IMR-90 (cell line): ENCODE data around the gene OPALIN. TPM values are rescaled to one million over a fixed set of nuclear protein-coding genes. Genes with fewer than 3 reads are reported as not detected.

Experiments used
- ATAC-seq: fragments of 200-7000 bp; cut with Tn5 transposase; 2 replicates; pipeline ENCODE4 v1.9.1; 2020; ENCODE audit warnings: low read depth, mild to moderate bottlenecking, moderate library complexity
- BruUV-seq: library from RNA; stranded (reverse); fragments of 400-500 nt; replicated peaks from 2 replicates; lab custom pipeline; 2021; lab: Mats Ljungman, UMichigan
- CTCF ChIA-PET: fragments of 300-600 bp; formaldehyde crosslinking; extraction: SDS; loops from one replicate; lab custom pipeline; 2021; ENCODE audit warnings: antibody characterized with exemption; lab: Yijun Ruan, JAX
- POLR2A ChIA-PET: fragments of 300-600 bp; sonication (Branson Sonifier 250); formaldehyde crosslinking; loops from one replicate; lab custom pipeline; 2022; ENCODE audit warnings: antibody characterized with exemption; ENCODE audit not compliant: unreplicated experiment; lab: Charles Lee
- DNase-seq: peaks from one replicate; pipeline ENCODE4 v3.0.0; 2013
- H2AFZ ChIP-seq: replicated peaks from 2 replicates; pipeline ENCODE3; 2013; ENCODE audit warnings: low read length, mild to moderate bottlenecking; ENCODE audit not compliant: poor library complexity
- H2AK5ac ChIP-seq: 2 replicates; pipeline ENCODE4 v1.6.1; 2013; ENCODE audit warnings: low read depth, low read length, inconsistent platforms
- H2AK9ac ChIP-seq: replicated peaks from 2 replicates; pipeline ENCODE3; 2013; ENCODE audit warnings: mild to moderate bottlenecking, low read depth, low read length, moderate library complexity; ENCODE audit not compliant: poor library complexity
- H2BK120ac ChIP-seq: 2 replicates; pipeline ENCODE4 v1.6.1; 2013; ENCODE audit warnings: low read depth, low read length, inconsistent platforms
- H2BK15ac ChIP-seq: 3 replicates; pipeline ENCODE4 v1.6.1; 2013; ENCODE audit warnings: low read depth, low read length, inconsistent platforms
- H2BK20ac ChIP-seq: 2 replicates; pipeline ENCODE4 v1.6.1; 2013; ENCODE audit warnings: low read depth, mild to moderate bottlenecking, inconsistent platforms, low read length, moderate library complexity
- H2BK5ac ChIP-seq: 2 replicates; pipeline ENCODE4 v1.6.1; 2013; ENCODE audit warnings: mild to moderate bottlenecking, low read depth, low read length, inconsistent platforms; ENCODE audit not compliant: poor library complexity, severe bottlenecking
- H3K14ac ChIP-seq: replicated peaks from 2 replicates; pipeline ENCODE4 v1.6.1; 2013; ENCODE audit warnings: low read depth, low read length, inconsistent platforms
- H3K18ac ChIP-seq: 2 replicates; pipeline ENCODE4 v1.6.1; 2013; ENCODE audit warnings: low read depth, low read length, control low read depth
- H3K23ac ChIP-seq: 2 replicates; pipeline ENCODE4 v1.6.1; 2013; ENCODE audit warnings: low read depth, low read length, inconsistent platforms
- H3K27ac ChIP-seq: 2 replicates; pipeline ENCODE4 v1.5.1; 2013; ENCODE audit warnings: mild to moderate bottlenecking, control low read depth, low read length; ENCODE audit not compliant: insufficient read depth
- H3K27me3 ChIP-seq: 2 replicates; pipeline ENCODE4 v1.6.1; 2013; ENCODE audit warnings: low read length; ENCODE audit not compliant: control insufficient read depth, insufficient read depth
- H3K36me3 ChIP-seq: 2 replicates; pipeline ENCODE4 v1.6.1; 2013; ENCODE audit warnings: low read length, mixed read lengths; ENCODE audit not compliant: control insufficient read depth, insufficient read depth
- H3K4ac ChIP-seq: 2 replicates; pipeline ENCODE4 v1.6.1; 2013; ENCODE audit warnings: low read depth, low read length, inconsistent platforms
- H3K4me1 ChIP-seq: 2 replicates; pipeline ENCODE4 v1.6.1; 2013; ENCODE audit warnings: low read length, mixed read lengths; ENCODE audit not compliant: control insufficient read depth, insufficient read depth
- H3K4me2 ChIP-seq: 2 replicates; pipeline ENCODE4 v1.6.1; 2013; ENCODE audit warnings: low read depth, mild to moderate bottlenecking, control low read depth, low read length, moderate library complexity
- H3K4me3 ChIP-seq: 2 replicates; pipeline ENCODE4 v1.5.1; 2013; ENCODE audit warnings: low read depth, mild to moderate bottlenecking, control low read depth, low read length, moderate library complexity; ENCODE audit not compliant: insufficient read depth
- H3K56ac ChIP-seq: 2 replicates; pipeline ENCODE4 v1.6.1; 2013; ENCODE audit warnings: low read length, inconsistent platforms; ENCODE audit not compliant: insufficient read depth; ENCODE audit errors: extremely low read depth
- H3K79me1 ChIP-seq, 2 experiments: 2 replicates each; pipeline ENCODE4 v1.6.1; 2013; ENCODE audit warnings: low read length in 2 of 2, inconsistent platforms in 1 of 2, low read depth in 1 of 2
- H3K9ac ChIP-seq: 2 replicates; pipeline ENCODE4 v1.6.1; 2013; ENCODE audit warnings: low read depth, low read length, control low read depth
- H3K9me1 ChIP-seq: 2 replicates; pipeline ENCODE4 v1.6.1; 2013; ENCODE audit warnings: low read length, inconsistent platforms; ENCODE audit not compliant: insufficient read depth
- H3K9me3 ChIP-seq: 2 replicates; pipeline ENCODE4 v1.6.1; 2013; ENCODE audit warnings: low read length; ENCODE audit not compliant: control insufficient read depth, insufficient read depth
- H4K20me1 ChIP-seq: 2 replicates; pipeline ENCODE4 v1.6.1; 2013; ENCODE audit warnings: low read length, inconsistent platforms; ENCODE audit not compliant: insufficient read depth
- H4K5ac ChIP-seq: 2 replicates; pipeline ENCODE4 v1.6.1; 2013; ENCODE audit warnings: mild to moderate bottlenecking, low read depth, low read length, control low read depth
- H4K8ac ChIP-seq, 2 experiments: 2 replicates each; pipeline ENCODE4 v1.6.1; 2013; ENCODE audit warnings: low read depth in 2 of 2, low read length in 2 of 2, control low read depth in 1 of 2, inconsistent platforms in 1 of 2
- H4K91ac ChIP-seq: 2 replicates; pipeline ENCODE4 v1.6.1; 2013; ENCODE audit warnings: low read depth, low read length, inconsistent platforms; ENCODE audit not compliant: insufficient read depth
- CTCF ChIP-seq: conservative IDR thresholded peaks from 2 replicates; pipeline ENCODE4 v1.5.1; 2012; ENCODE audit warnings: mild to moderate bottlenecking, low read depth, low read length, improper control_type of control experiment
- ELK1 ChIP-seq: fragments of 150-350 bp; IDR thresholded peaks from 2 replicates; pipeline ENCODE4 v1.6.1; 2016; ENCODE audit warnings: low read depth, mild to moderate bottlenecking, low read length, moderate library complexity, borderline replicate concordance
- MAFK ChIP-seq: IDR thresholded peaks from 2 replicates; pipeline ENCODE4 v1.6.1; 2012; ENCODE audit warnings: low read depth, low read length, improper control_type of control experiment
- MXI1 ChIP-seq: IDR thresholded peaks from 2 replicates; pipeline ENCODE4 v1.6.1; 2012; ENCODE audit warnings: low read depth, mild to moderate bottlenecking, low read length, moderate library complexity, borderline replicate concordance
- POLR2A ChIP-seq: IDR thresholded peaks from 2 replicates; pipeline ENCODE4 v1.6.1; 2012; ENCODE audit warnings: mild to moderate bottlenecking, low read depth, low read length
- whole genome bisulfite sequencing, 2 experiments: methylation state at CpG; one replicate each; pipeline versions ENCODE4 v1.1.5 to v1.1.7; 2013; ENCODE audit warnings: missing lambda C conversion rate in 2 of 2; ENCODE audit not compliant: insufficient read length in 1 of 2; ENCODE audit errors: extremely low coverage in 2 of 2; 5-methylcytosine and 5-hydroxymethylcytosine counted together
- dilution Hi-C: fragments of 300-500 bp; cut with HindIII; formaldehyde crosslinking; loops from one replicate; pipeline ENCODE4 v1.14.3; 2018; ENCODE audit warnings: low sequenced_read_pairs; ENCODE audit not compliant: unreplicated experiment
- in situ Hi-C: fragments of 300-500 bp; cut with MboI; formaldehyde crosslinking; loops from 3 replicates; pipeline ENCODE4 v1.14.3; 2019; ENCODE audit warnings: low sequenced_read_pairs, inconsistent platforms, mixed read lengths
- intact Hi-C: fragments of 100-400 bp; cut with micrococcal nuclease; formaldehyde crosslinking; loops from 2 replicates; pipeline ENCODE4 v1.10.0; 2022
- polyA plus RNA-seq, 3 experiments: library from polyadenylated mRNA; depleted of rRNA; stranded (reverse); fragments of >200 nt; gene quantifications; 2 replicates each; pipeline ENCODE4 v1.2.3, GENCODE V29; 2012; ENCODE audit warnings: low replicate concordance in 1 of 3
- total RNA-seq: library from RNA; depleted of rRNA; stranded (reverse); fragments of >200 nt; gene quantifications from 2 replicates; pipeline ENCODE4 v1.2.3, GENCODE V29; 2012

The OPALIN gene
- total and polyA plus RNA-seq, 2 of the 4 experiments (the other 2 are of a cell fraction), result not detected

- Histone ChIP-seq H3K9me3 (no peaks in the 10 kb centered on the region), H3K18ac (no peak overlapping the region), H3K79me1 (no peaks in the 10 kb centered on the region), H3K4me3 (no peak overlapping the region), H2AK9ac (no peak overlapping the region), H2BK15ac (no peak overlapping the region), H3K4me2 (no peak overlapping the region), H2BK120ac (no peak overlapping the region), H4K20me1 (no peaks in the 10 kb centered on the region), H2AFZ (no peak overlapping the region), H3K4me1 (no peaks in the 10 kb centered on the region), H3K36me3 (no peaks in the 10 kb centered on the region), H3K9me1 (no peaks in the 10 kb centered on the region), H3K9ac (no peak overlapping the region), H4K5ac (no peak overlapping the region), H4K91ac (no peak overlapping the region), H3K56ac (no peak overlapping the region), H3K23ac (no peak overlapping the region), H2BK5ac (no peak overlapping the region), H3K27ac (no peak overlapping the region), H4K8ac (no peak overlapping the region), H2AK5ac (no peak overlapping the region), H2BK20ac (no peak overlapping the region), H3K4ac (no peak overlapping the region), H3K27me3 (no peaks in the 10 kb centered on the region), H3K14ac (no peak overlapping the region)
- DNase-seq (no peak), ATAC-seq (no peak)
- in situ Hi-C loops, result no loop called here
- WGBS, 2 experiments, result 11% methylated on average over 3 of the region's 7 CpGs; no CpG with 5 or more reads in 1 of the 2 experiments
- BruUV-seq, result no TSS peak
- CTCF ChIA-PET, result no interaction called here
- TF ChIP-seq MAFK (no peak), MXI1 (no peak), CTCF (no peak), ELK1 (no peak), POLR2A (no peak)
- dilution Hi-C loops, result no loop called here
- intact Hi-C loops, result no loop called here
- POLR2A ChIA-PET, result no interaction called here
Measured at GRCh38 chr10:96327462-96327861, 31.3 kb downstream of the OPALIN start.
